H1 (cell line): Measurements from ENCODE around the gene CEND1. TPM values are rescaled to one million over a fixed set of nuclear protein-coding genes. Genes with fewer than 3 reads are reported as not detected.

ENCODE experiments used
- CHD2 ChIP-seq: IDR thresholded peaks from 2 replicates; pipeline ENCODE4 v1.6.1; 2012; ENCODE audit warnings: low read length, improper control_type of control experiment
- RBBP5 ChIP-seq: IDR thresholded peaks from 2 replicates; pipeline ENCODE4 v1.7.1; 2012; ENCODE audit warnings: low read depth, mild to moderate bottlenecking, inconsistent platforms, low read length, moderate library complexity, borderline replicate concordance
- polyA plus RNA-seq, 7 experiments: library from polyadenylated mRNA; depleted of rRNA in 3 of 7; stranded (reverse) in 5 of 7; unstranded in 2 of 7; fragments of >200 nt in 5 of 7; fragments of 200-250 nt in 2 of 7; gene quantifications; 1 replicate in 5 of 7; 2 replicates in 1 of 7; 4 replicates in 1 of 7; pipeline versions ENCODE4 v1.2.1 to v1.2.3, GENCODE V29; 2011 to 2013; ENCODE audit warnings: missing spikeins in 2 of 7, mixed read lengths in 2 of 7
- total RNA-seq: library from RNA; stranded (reverse); fragmentation: NEBNext Ultra II Directional; extraction: Animal tissue kit (Norgen Biotek cat#: 25700); gene quantifications from 2 replicates; pipeline ENCODE4 v1.2.1, GENCODE V29; 2021

CEND1 gene
- total and polyA plus RNA-seq, 2 of the 8 experiments (the other 6 are each of a cell fraction or from before 2014, with no cell fraction given), result 0.82 to 5.0 TPM

- TF ChIP-seq CHD2, result no peak
- no peak for TF ChIP-seq RBBP5
Measured at GRCh38 chr11:825366-826226, 35.7 kb upstream of the CEND1 start (continued).
